Calu3 (cell line): Measurements from ENCODE around the gene TYR. TPM values are rescaled to one million over a fixed set of nuclear protein-coding genes. Genes with fewer than 3 reads are reported as not detected.

Experiments used
- BruUV-seq: library from RNA; stranded (reverse); fragments of 400-500 nt; replicated peaks from 2 replicates; lab custom pipeline; 2021; lab: Mats Ljungman, UMichigan
- CTCF ChIA-PET: fragments of 300-600 bp; sonication (Branson Sonifier 250); formaldehyde crosslinking; loops from one replicate; lab custom pipeline; 2022; ENCODE audit warnings: antibody characterized with exemption; lab: Charles Lee
- DNase-seq: peaks from one replicate; pipeline ENCODE4 v3.0.0; 2022
- H3K27ac Mint-ChIP-seq: one replicate; pipeline ENCODE4 v1.8.0; 2022; ENCODE audit warnings: mixed read lengths; ENCODE audit not compliant: unreplicated experiment
- H3K27me3 Mint-ChIP-seq: one replicate; pipeline ENCODE4 v1.8.0; 2022; ENCODE audit warnings: mixed read lengths; ENCODE audit not compliant: unreplicated experiment
- H3K36me3 Mint-ChIP-seq: one replicate; pipeline ENCODE4 v1.8.0; 2022; ENCODE audit warnings: mild to moderate bottlenecking, moderate library complexity, mixed read lengths; ENCODE audit not compliant: insufficient read depth, unreplicated experiment
- H3K4me1 Mint-ChIP-seq: one replicate; pipeline ENCODE4 v1.8.0; 2022; ENCODE audit warnings: mild to moderate bottlenecking, low read depth, mixed read lengths; ENCODE audit not compliant: unreplicated experiment
- H3K4me3 Mint-ChIP-seq: one replicate; pipeline ENCODE4 v1.8.0; 2022; ENCODE audit warnings: mild to moderate bottlenecking, low read depth, moderate library complexity, mixed read lengths; ENCODE audit not compliant: unreplicated experiment
- H3K9me3 Mint-ChIP-seq: one replicate; pipeline ENCODE4 v1.8.0; 2022; ENCODE audit warnings: low read depth, mixed read lengths; ENCODE audit not compliant: unreplicated experiment
- intact Hi-C: fragments of 100-400 bp; cut with micrococcal nuclease; formaldehyde crosslinking; loops from one replicate; pipeline ENCODE4 v1.10.0; 2022; ENCODE audit not compliant: unreplicated experiment
- total RNA-seq: library from RNA; stranded (reverse); gene quantifications from 2 replicates; pipeline ENCODE4 v1.2.3, GENCODE V29; 2022
- TF ChIP-seq, protein P1 (sequence below): fragments of 200-600 bp; IDR thresholded peaks from one replicate; pipeline ENCODE4 v1.8.0; 2022; ENCODE audit warnings: antibody characterized with exemption; ENCODE audit not compliant: unreplicated experiment

The TYR gene
- total RNA-seq, 1 experiment from 2014 or later, result not detected

DNA sequence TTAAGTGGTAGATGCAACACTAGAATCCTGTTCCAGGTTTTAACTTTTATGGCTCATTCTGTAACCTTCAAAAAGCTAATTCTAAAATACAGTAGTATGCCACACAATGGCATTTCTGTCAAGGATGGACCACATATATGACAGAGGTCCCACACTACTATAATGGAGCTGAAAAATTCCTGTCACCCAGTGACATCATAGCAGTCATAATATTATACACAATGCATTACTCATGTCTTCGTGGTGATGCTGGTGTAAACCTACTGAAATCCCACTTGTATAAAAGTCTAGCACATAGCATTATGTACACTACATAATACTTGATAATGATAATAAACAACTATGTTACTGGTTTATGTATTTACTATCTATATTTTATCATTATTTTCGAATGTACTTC is 12.1 kb downstream of the TYR start:
- no TSS peak for BruUV-seq
- intact Hi-C loops, result no loop called here
- H3K36me3 Mint-ChIP-seq, result no peaks in the 10 kb centered on the region
- TF ChIP-seq, protein P1, sequence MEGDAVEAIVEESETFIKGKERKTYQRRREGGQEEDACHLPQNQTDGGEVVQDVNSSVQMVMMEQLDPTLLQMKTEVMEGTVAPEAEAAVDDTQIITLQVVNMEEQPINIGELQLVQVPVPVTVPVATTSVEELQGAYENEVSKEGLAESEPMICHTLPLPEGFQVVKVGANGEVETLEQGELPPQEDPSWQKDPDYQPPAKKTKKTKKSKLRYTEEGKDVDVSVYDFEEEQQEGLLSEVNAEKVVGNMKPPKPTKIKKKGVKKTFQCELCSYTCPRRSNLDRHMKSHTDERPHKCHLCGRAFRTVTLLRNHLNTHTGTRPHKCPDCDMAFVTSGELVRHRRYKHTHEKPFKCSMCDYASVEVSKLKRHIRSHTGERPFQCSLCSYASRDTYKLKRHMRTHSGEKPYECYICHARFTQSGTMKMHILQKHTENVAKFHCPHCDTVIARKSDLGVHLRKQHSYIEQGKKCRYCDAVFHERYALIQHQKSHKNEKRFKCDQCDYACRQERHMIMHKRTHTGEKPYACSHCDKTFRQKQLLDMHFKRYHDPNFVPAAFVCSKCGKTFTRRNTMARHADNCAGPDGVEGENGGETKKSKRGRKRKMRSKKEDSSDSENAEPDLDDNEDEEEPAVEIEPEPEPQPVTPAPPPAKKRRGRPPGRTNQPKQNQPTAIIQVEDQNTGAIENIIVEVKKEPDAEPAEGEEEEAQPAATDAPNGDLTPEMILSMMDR, result no peak
- no peaks in the 10 kb centered on the region for H3K4me1 Mint-ChIP-seq
- no peaks in the 10 kb centered on the region for H3K27me3 Mint-ChIP-seq
- no peak for DNase-seq
- no peaks in the 10 kb centered on the region for H3K9me3 Mint-ChIP-seq
- no peak overlapping the region for H3K27ac Mint-ChIP-seq
- no peak overlapping the region for H3K4me3 Mint-ChIP-seq
- CTCF ChIA-PET, result no interaction called here

DNA sequence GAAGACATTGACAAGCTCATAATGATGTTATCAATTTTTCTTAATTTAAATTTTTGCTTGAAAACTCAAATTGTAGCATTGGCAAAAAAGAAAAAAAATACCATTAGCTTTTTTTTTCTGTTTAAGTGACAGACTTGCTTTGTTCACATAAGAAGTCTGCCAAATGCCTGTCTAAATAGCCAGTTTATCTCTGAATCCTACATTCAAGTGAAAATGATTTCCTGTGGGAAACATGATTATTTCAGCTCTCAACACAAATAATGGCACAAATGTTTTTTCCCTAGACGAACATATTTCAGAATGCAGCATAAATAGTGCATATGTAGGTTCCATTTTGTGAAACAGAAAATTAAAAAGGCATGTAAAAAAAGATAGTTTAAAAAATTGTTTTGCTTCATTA is 23.5 kb downstream of the TYR start:
- no peak overlapping the region for H3K27ac Mint-ChIP-seq
- no peak for DNase-seq
- TF ChIP-seq, protein P1, result no peak
- no TSS peak for BruUV-seq
- H3K9me3 Mint-ChIP-seq, result no peaks in the 10 kb centered on the region
- no peaks in the 10 kb centered on the region for H3K36me3 Mint-ChIP-seq
- H3K27me3 Mint-ChIP-seq, result no peaks in the 10 kb centered on the region
- intact Hi-C loops, result no loop called here
- no peak overlapping the region for H3K4me3 Mint-ChIP-seq
- CTCF ChIA-PET, result no interaction called here
- peaks cover 4% of the 10 kb centered on the region for H3K4me1 Mint-ChIP-seq

DNA sequence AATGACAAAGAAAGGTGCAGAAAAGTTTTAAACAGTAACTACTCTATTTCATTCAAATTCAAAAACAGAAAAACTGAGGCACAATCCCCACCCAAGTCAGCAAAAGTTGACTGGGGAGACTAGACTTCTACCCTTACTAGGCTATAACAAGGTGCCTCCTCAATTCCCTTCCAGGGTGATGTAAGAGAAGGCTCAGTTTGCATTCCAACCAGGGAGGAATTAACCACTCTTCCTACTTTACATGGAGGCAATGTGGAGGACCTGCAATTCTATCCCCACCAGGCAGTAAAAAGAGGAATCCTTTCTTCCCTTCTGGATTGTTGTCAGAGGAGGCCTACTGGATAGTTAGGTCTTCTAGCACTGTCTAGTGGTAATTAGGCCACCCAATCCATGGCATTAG is 26.1 kb downstream of the TYR start:
- CTCF ChIA-PET, result no interaction called here
- Mint-ChIP-seq H3K27ac (no peak overlapping the region), H3K36me3 (no peaks in the 10 kb centered on the region), H3K27me3 (no peaks in the 10 kb centered on the region), H3K9me3 (no peaks in the 10 kb centered on the region), H3K4me1 (no peaks in the 10 kb centered on the region), H3K4me3 (no peak overlapping the region)
- no TSS peak for BruUV-seq
- TF ChIP-seq, protein P1, result no peak
- intact Hi-C loops, result no loop called here
- DNase-seq, result no peak

DNA sequence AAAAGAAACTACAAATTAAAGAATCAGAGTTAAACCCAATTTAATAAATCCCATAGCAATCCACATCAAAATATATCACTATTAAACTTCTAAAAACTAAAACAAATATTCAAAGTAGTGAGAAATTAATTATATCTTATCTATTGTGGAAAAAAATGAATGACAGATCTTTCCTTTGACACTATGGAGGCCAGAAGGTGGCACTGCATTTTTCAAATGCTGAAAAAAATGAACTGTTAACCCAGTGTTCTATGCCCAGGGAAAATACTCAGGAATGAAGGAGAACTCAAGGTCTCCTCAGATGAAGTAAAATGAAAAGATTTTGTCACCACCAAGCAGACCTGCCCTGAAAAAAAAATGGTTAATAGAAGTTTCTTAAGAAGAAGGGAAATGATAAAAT is 27.7 kb downstream of the TYR start:
- TF ChIP-seq, protein P1, result no peak
- CTCF ChIA-PET, result no interaction called here
- DNase-seq, result no peak

More for the DNA sequence above, 27.7 kb downstream of the TYR start:
- Mint-ChIP-seq H3K27ac (no peak overlapping the region), H3K9me3 (peaks cover 3% of the 10 kb centered on the region), H3K4me3 (no peak overlapping the region), H3K4me1 (no peaks in the 10 kb centered on the region), H3K36me3 (no peaks in the 10 kb centered on the region), H3K27me3 (no peaks in the 10 kb centered on the region)
- no TSS peak for BruUV-seq
- intact Hi-C loops, result no loop called here
